ENCODE data around the gene ADAMTS3.

ADAMTS3 gene

DNA sequence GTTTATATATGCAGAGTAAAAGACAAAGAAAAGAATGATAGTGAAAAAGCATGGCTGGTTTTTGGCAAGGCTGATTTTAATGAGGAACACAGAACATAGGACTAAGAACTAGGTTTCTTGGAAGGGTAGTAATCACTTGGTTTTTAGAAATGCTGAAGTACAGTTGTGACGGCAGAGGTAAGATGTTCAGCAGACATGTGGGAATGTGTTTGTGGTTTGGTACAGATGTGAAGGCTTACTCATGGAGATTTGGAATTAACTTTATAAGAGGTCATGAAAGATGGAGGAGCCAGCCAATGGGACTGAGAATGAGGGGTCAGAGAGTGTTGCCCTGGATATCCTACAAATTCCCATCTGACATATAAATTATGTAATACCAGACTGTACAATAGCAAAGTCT, 293.6 kb downstream of the ADAMTS3 start:
- no peak for DNase-seq

DNA sequence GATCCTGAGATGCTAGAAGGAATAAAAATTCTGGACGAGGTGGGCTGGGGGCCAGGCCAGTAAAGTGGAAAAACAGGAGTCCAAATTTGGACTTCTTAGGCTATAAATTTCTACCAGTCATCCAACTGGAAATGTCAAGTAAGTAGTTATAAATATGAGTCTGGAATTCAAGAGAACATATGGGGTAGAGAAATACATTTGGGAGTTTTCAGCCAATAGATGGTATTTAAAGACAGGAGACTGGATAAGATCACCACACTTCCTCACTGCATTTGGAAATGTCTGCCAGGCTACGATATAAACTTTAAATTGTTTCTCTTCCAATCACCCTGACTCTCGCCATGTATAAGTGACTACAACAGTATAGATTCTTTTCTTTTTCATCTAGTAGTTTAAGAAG, 294.8 kb downstream of the ADAMTS3 start:
- no peak for DNase-seq

DNA sequence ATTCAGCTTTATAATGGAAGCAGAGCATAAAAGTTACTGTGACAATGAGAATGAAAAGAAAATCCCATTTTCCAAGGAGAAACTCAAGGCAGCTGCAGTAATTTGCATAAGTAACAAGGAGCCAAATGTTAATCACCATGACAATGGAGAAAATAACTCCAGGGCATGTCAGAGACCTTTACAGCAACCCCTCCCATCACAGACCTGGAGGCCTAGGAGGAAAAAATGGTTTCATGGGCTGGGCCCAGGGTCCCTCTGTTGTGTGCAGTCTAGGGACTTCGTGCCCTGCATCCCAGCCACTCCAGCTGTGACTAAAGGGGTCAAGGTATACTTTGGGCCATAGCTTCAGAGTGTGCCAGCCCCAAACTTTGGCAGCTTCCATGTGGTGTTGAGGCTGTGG, 313.8 kb downstream of the ADAMTS3 start:
- no peak for DNase-seq

- no peak for DNase-seq
These were observed 325.4 kb downstream of the ADAMTS3 start for GRCh38 chr4:72243641-72244040.

DNA sequence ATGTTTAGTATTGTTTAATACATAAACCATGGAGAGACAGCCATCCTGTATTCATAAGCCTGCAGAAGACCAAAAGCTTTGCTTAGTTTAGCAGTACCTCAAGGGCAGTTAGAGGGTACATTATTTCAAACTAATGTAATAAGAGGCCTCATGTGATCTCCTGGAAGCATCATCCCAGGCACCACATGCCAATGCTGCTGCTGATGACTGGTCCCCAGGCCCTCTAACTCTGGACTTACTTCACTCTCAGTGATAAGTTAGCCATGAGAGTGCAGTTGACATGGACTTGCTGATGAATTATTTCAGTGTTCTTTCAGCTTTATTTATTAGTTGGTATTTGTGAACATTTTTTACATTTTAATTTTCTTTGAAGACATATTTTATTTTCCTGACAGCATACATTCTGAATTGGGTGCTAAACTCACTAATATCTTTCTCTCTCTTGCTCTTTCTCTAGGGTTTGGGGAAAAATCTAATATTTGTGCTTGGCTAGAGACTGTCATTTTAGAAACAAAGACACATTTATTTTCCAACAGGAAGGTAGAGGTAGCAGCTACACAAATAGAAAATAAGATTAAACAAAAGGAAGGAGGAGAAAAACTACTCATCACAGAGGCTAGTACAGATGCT, 329.4 kb downstream of the ADAMTS3 start:
- DNase-seq = no peak
